Trophoblast cell (in vitro differentiated cells and primary cell): Measurements from ENCODE around the gene ACBD4.
A peak's percentile ranks its signal among the peaks of the same experiment; 100 is the strongest.

Source experiments
- DNase-seq, 2 donors: peaks; one replicate each; pipeline ENCODE4 v3.0.0-alpha.2; 2016
- H2AFZ ChIP-seq: 2 replicates; pipeline ENCODE4 v1.6.1; 2013; ENCODE audit warnings: low read length, moderate library complexity, mild to moderate bottlenecking; ENCODE audit not compliant: insufficient read depth, poor library complexity
- H2AK5ac ChIP-seq: 2 replicates; pipeline ENCODE4 v1.6.1; 2013; ENCODE audit warnings: mild to moderate bottlenecking, low read length
- H2BK120ac ChIP-seq: 2 replicates; pipeline ENCODE4 v1.6.1; 2013; ENCODE audit warnings: low read length, mild to moderate bottlenecking, moderate library complexity; ENCODE audit not compliant: insufficient read depth, poor library complexity
- H2BK12ac ChIP-seq: 2 replicates; pipeline ENCODE4 v1.6.1; 2013; ENCODE audit warnings: mild to moderate bottlenecking, low read length, moderate library complexity
- H2BK5ac ChIP-seq: 2 replicates; pipeline ENCODE4 v1.6.1; 2013; ENCODE audit warnings: low read length, low read depth, moderate library complexity, mild to moderate bottlenecking; ENCODE audit not compliant: poor library complexity
- H3K14ac ChIP-seq: 2 replicates; pipeline ENCODE4 v1.6.1; 2013; ENCODE audit warnings: mild to moderate bottlenecking, low read length
- H3K18ac ChIP-seq: 2 replicates; pipeline ENCODE4 v1.6.1; 2013; ENCODE audit warnings: mild to moderate bottlenecking, low read length
- H3K23ac ChIP-seq: 2 replicates; pipeline ENCODE4 v1.6.1; 2013; ENCODE audit warnings: low read length
- H3K27ac ChIP-seq: 2 replicates; pipeline ENCODE4 v1.5.1; 2013; ENCODE audit warnings: low read depth, mild to moderate bottlenecking, inconsistent platforms, low read length, moderate library complexity
- H3K27me3 ChIP-seq: 2 replicates; pipeline ENCODE4 v1.6.1; 2013; ENCODE audit warnings: inconsistent platforms, mild to moderate bottlenecking, low read length, moderate library complexity; ENCODE audit not compliant: insufficient read depth
- H3K36me3 ChIP-seq, 2 experiments: 1 replicate in 1 of 2; 2 replicates in 1 of 2; pipeline ENCODE4 v1.6.1; 2013; ENCODE audit warnings: low read length in 2 of 2, mild to moderate bottlenecking in 2 of 2, moderate library complexity in 1 of 2; ENCODE audit not compliant: insufficient read depth in 2 of 2, control insufficient read depth in 1 of 2
- H3K4ac ChIP-seq: 2 replicates; pipeline ENCODE4 v1.6.1; 2013; ENCODE audit warnings: low read depth, mild to moderate bottlenecking, low read length, moderate library complexity
- H3K4me1 ChIP-seq, 2 experiments: 1 replicate in 1 of 2; 2 replicates in 1 of 2; pipeline ENCODE4 v1.6.1; 2013; ENCODE audit warnings: low read length in 2 of 2, mild to moderate bottlenecking in 2 of 2, moderate library complexity in 1 of 2; ENCODE audit not compliant: insufficient read depth in 2 of 2, control insufficient read depth in 1 of 2
- H3K4me2 ChIP-seq: 2 replicates; pipeline ENCODE4 v1.6.1; 2013; ENCODE audit warnings: inconsistent platforms, mild to moderate bottlenecking, low read length, moderate library complexity
- H3K4me3 ChIP-seq: 2 replicates; pipeline ENCODE4 v1.5.1; 2013; ENCODE audit warnings: mild to moderate bottlenecking, low read depth, low read length, inconsistent platforms
- H3K79me1 ChIP-seq: one replicate; pipeline ENCODE4 v1.6.1; 2013; ENCODE audit warnings: low read length
- H3K79me2 ChIP-seq: 2 replicates; pipeline ENCODE4 v1.6.1; 2013; ENCODE audit warnings: low read length, mild to moderate bottlenecking; ENCODE audit not compliant: control insufficient read depth, insufficient read depth, poor library complexity
- H3K9ac ChIP-seq: 2 replicates; pipeline ENCODE4 v1.6.1; 2013; ENCODE audit warnings: mild to moderate bottlenecking, low read length
- H3K9me3 ChIP-seq: 2 replicates; pipeline ENCODE4 v1.6.1; 2013; ENCODE audit warnings: low read depth, mild to moderate bottlenecking, control low read depth, inconsistent platforms, low read length; ENCODE audit not compliant: insufficient read depth
- H4K12ac ChIP-seq: 2 replicates; pipeline ENCODE4 v1.6.1; 2013; ENCODE audit warnings: low read depth, mild to moderate bottlenecking, low read length, moderate library complexity
- H4K8ac ChIP-seq: 2 replicates; pipeline ENCODE4 v1.6.1; 2013; ENCODE audit warnings: low read depth, mild to moderate bottlenecking, low read length, moderate library complexity
- H4K91ac ChIP-seq: one replicate; pipeline ENCODE4 v1.6.1; 2013; ENCODE audit warnings: low read depth, mild to moderate bottlenecking, low read length, moderate library complexity
- WGBS: extraction: QIAGEN DNeasy Blood & Tissue Kit; methylation state at CpG from one replicate; pipeline ENCODE4 v1.1.7; 2013; ENCODE audit warnings: missing lambda C conversion rate; ENCODE audit not compliant: insufficient read length, insufficient coverage; ENCODE audit errors: extremely low coverage; 5-methylcytosine and 5-hydroxymethylcytosine counted together

ACBD4 gene

GRCh38 chr17:45143767-45144198 is 8.3 kb downstream of the ACBD4 start:
- WGBS = no CpG with 5 or more reads among the region's 21 CpGs
- H2AFZ ChIP-seq = peak overlapping the region; percentile 93
- H3K9me3 ChIP-seq = no peaks in the 10 kb centered on the region
- no peak for DNase-seq
- H2AK5ac ChIP-seq = peak overlapping the region; percentile 19
- no peaks in the 10 kb centered on the region for H3K27me3 ChIP-seq
- no peak overlapping the region for H3K23ac ChIP-seq
- peak overlapping the region; percentile 59 for H3K4me3 ChIP-seq
- H2BK5ac ChIP-seq = peak overlapping the region; percentile 11
- peak overlapping the region; percentile 65 for H3K9ac ChIP-seq
- peak overlapping the region; percentile 74 for H3K18ac ChIP-seq
- peaks cover 27% of the 10 kb centered on the region for H3K79me1 ChIP-seq
- H3K36me3 ChIP-seq = no peaks in the 10 kb centered on the region
- peak overlapping the region; percentile 39 for H3K4ac ChIP-seq
- H3K4me1 ChIP-seq = peaks cover 16 to 21% of the 10 kb centered on the region in 2 experiments
- H4K91ac ChIP-seq = peak overlapping the region; percentile 90
- H2BK120ac ChIP-seq = peak overlapping the region; percentile 77
- H4K8ac ChIP-seq = peak overlapping the region; percentile 92
- H4K12ac ChIP-seq = peak overlapping the region; percentile 73
- no peak overlapping the region for H3K27ac ChIP-seq
- H3K14ac ChIP-seq = peak overlapping the region; percentile 64
- peak overlapping the region; percentile 81 for H3K4me2 ChIP-seq
- H2BK12ac ChIP-seq = peak overlapping the region; percentile 71
- peaks cover 12% of the 10 kb centered on the region for H3K79me2 ChIP-seq

- Histone ChIP-seq H3K18ac (peak overlapping the region; percentile 65), H3K27ac (peak overlapping the region; percentile 2), H4K91ac (peak overlapping the region; percentile 90), H3K4me3 (peak overlapping the region; percentile 59), H2AK5ac (peak overlapping the region; percentile 21), H3K36me3 (no peaks in the 10 kb centered on the region), H2BK5ac (peak overlapping the region; percentile 11), H3K14ac (peak overlapping the region; percentile 64), H3K79me2 (peaks cover 15% of the 10 kb centered on the region), H3K4me2 (peak overlapping the region; percentile 81), H3K9ac (peak overlapping the region; percentile 65), H4K12ac (peak overlapping the region; percentile 73), H3K23ac (no peak overlapping the region), H4K8ac (peak overlapping the region; percentile 92), H2BK120ac (peak overlapping the region; percentile 77), H2BK12ac (peak overlapping the region; percentile 23), H3K4me1 (peaks cover 16 to 21% of the 10 kb centered on the region in 2 experiments), H2AFZ (peak overlapping the region; percentile 93), H3K4ac (peak overlapping the region; percentile 39), H3K27me3 (no peaks in the 10 kb centered on the region), H3K9me3 (no peaks in the 10 kb centered on the region), H3K79me1 (peaks cover 29% of the 10 kb centered on the region)
- WGBS = no CpG with 5 or more reads among the region's 71 CpGs
- no peak for DNase-seq
Measured at GRCh38 chr17:45144199-45145034, 8.9 kb downstream of the ACBD4 start.

GRCh38 chr17:45145035-45145389 is 9.5 kb downstream of the ACBD4 start:
- peak overlapping the region; percentile 73 for H4K12ac ChIP-seq
- H2AFZ ChIP-seq = peak overlapping the region; percentile 93
- H3K79me2 ChIP-seq = peaks cover 20% of the 10 kb centered on the region
- peak overlapping the region; percentile 18 for H2BK120ac ChIP-seq
- H3K23ac ChIP-seq = no peak overlapping the region
- no peak for DNase-seq
- H3K4me1 ChIP-seq = peaks cover 16 to 21% of the 10 kb centered on the region in 2 experiments
- H4K91ac ChIP-seq = peak overlapping the region; percentile 90
- H3K27ac ChIP-seq = peak overlapping the region; percentile 2
- H3K4ac ChIP-seq = peak overlapping the region; percentile 8
- H2AK5ac ChIP-seq = peak overlapping the region; percentile 21
- H3K79me1 ChIP-seq = peaks cover 35% of the 10 kb centered on the region
- no peak overlapping the region for H2BK5ac ChIP-seq
- H3K14ac ChIP-seq = peak overlapping the region; percentile 27
- no peak overlapping the region for H3K9ac ChIP-seq
- H3K18ac ChIP-seq = no peak overlapping the region
- H3K4me2 ChIP-seq = no peak overlapping the region
- peak overlapping the region; percentile 5 for H2BK12ac ChIP-seq
- no peak overlapping the region for H3K4me3 ChIP-seq
- H3K27me3 ChIP-seq = no peaks in the 10 kb centered on the region
- no peaks in the 10 kb centered on the region for H3K9me3 ChIP-seq
- H3K36me3 ChIP-seq = no peaks in the 10 kb centered on the region
- H4K8ac ChIP-seq = peak overlapping the region; percentile 92
- WGBS = no CpG with 5 or more reads among the region's 8 CpGs

GRCh38 chr17:45146166-45146565 is 10.7 kb downstream of the ACBD4 start:
- Histone ChIP-seq H4K8ac (peak overlapping the region; percentile 47), H3K79me2 (peaks cover 20% of the 10 kb centered on the region), H4K12ac (no peak overlapping the region), H2AK5ac (peak overlapping the region; percentile 33), H3K27ac (no peak overlapping the region), H3K4me1 (peaks cover 16 to 21% of the 10 kb centered on the region in 2 experiments), H2AFZ (no peak overlapping the region), H2BK5ac (peak overlapping the region; percentile 38), H3K4ac (no peak overlapping the region), H3K4me2 (no peak overlapping the region), H3K9me3 (no peaks in the 10 kb centered on the region), H3K18ac (no peak overlapping the region), H2BK120ac (peak overlapping the region; percentile 34), H2BK12ac (peak overlapping the region; percentile 19), H3K79me1 (peaks cover 35% of the 10 kb centered on the region), H3K14ac (peak overlapping the region; percentile 36), H3K36me3 (no peaks in the 10 kb centered on the region), H3K27me3 (no peaks in the 10 kb centered on the region), H4K91ac (peak overlapping the region; percentile 72), H3K9ac (no peak overlapping the region), H3K4me3 (no peak overlapping the region), H3K23ac (no peak overlapping the region)
- WGBS = no CpG with 5 or more reads among the region's 10 CpGs
- DNase-seq = no peak
